ENCODE data around the gene ARL8A. TPM values are rescaled to one million over a fixed set of nuclear protein-coding genes. Genes with fewer than 3 reads are reported as not detected.

Gene ARL8A
- total RNA-seq = 66.8 and 70.7 TPM in 2 replicates
- 37.7 TPM for total RNA-seq (2013)
- polyA plus RNA-seq = 67.6 and 72.6 TPM in 2 replicates
- polyA minus RNA-seq = 49.0 and 58.9 TPM in 2 replicates

DNA sequence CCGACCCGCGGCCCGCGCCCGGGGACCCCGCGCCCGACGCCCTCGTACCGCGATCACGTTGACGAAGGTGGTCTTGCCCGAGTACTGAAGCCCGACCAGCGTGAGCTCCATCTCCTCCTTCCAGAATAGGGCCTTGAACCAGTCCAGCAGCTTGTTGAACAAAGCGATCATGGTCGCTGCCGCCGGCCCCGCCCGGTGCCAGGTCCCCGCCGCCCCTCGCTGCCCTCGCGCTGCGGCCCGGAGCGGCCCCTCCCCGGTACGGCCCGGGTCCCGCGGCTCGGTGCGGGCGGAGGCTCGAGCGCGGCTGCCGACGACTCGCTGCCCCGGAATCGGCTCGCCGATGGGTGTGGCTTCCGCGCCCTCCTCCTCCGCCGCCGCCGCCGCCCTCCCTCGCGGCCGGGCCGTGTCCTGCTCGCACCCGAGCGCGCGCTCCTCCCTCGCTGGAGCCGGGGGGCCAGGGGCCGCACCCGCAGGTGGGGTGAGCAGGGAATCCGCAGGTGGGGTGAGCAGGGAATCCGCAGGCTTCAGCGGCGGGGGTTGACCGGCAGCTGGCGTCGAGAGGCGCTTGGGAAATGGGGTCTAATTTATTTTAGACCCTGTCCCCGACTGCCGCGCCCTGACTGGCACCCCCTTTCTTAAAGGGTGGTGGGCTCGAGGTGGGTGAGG lies at the start of gene ARL8A:
Gene ARL8A, minus strand, starts transcription at position 336 of the 666 bp plus-strand sequence. Its CDS starts 165 bp downstream, at position 171.
- peak within 1 kb of the TSS; percentile 74 to 92 (median 88) for H3K4me3 ChIP-seq (ENCODE audit: control extremely low read depth in 1 of 5, extremely low read depth in 1 of 5, insufficient read depth in 1 of 5, low read depth in 2 of 5, low read length in 4 of 5)
- peak within 1 kb of the TSS; percentile 90 for H3K9ac ChIP-seq (ENCODE audit: low read length)
- Mint-ChIP-seq H3K9me3 (ENCODE audit: insufficient read depth) (no peaks in the 10 kb centered on the region), H3K4me3 (peak within 1 kb of the TSS; percentile 93), H3K27me3 (no peaks in the 10 kb centered on the region), H3K27ac (peak within 1 kb of the TSS; percentile 95), H3K4me1 (peaks cover 47% of the 10 kb centered on the region)
- H3K27ac ChIP-seq (ENCODE audit: low read length in 2 of 2) = peak within 1 kb of the TSS; percentile 65 to 90
- H4K20me1 ChIP-seq (ENCODE audit: control insufficient read depth, insufficient read depth, low read length, poor library complexity, severe bottlenecking) = peaks cover 42% of the 10 kb centered on the region
- ATAC-seq (ENCODE audit: low read depth) (peak; percentile 74), DNase-seq (peak; percentile 78)
- TF ChIP-seq EZH2 (IDR thresholded peaks at IDR 0.05; ENCODE audit: borderline replicate concordance, insufficient read depth, low read depth, low read length, poor library complexity, severe bottlenecking) = no peak
- TF ChIP-seq, protein P1, sequence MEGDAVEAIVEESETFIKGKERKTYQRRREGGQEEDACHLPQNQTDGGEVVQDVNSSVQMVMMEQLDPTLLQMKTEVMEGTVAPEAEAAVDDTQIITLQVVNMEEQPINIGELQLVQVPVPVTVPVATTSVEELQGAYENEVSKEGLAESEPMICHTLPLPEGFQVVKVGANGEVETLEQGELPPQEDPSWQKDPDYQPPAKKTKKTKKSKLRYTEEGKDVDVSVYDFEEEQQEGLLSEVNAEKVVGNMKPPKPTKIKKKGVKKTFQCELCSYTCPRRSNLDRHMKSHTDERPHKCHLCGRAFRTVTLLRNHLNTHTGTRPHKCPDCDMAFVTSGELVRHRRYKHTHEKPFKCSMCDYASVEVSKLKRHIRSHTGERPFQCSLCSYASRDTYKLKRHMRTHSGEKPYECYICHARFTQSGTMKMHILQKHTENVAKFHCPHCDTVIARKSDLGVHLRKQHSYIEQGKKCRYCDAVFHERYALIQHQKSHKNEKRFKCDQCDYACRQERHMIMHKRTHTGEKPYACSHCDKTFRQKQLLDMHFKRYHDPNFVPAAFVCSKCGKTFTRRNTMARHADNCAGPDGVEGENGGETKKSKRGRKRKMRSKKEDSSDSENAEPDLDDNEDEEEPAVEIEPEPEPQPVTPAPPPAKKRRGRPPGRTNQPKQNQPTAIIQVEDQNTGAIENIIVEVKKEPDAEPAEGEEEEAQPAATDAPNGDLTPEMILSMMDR (IDR thresholded peaks at IDR 0.05) = no peak
- intact Hi-C loops (cut with micrococcal nuclease) = loop anchor here (1.0 to 10.0 kb wide), 3 partner anchors 11 to 990 kb away; partner anchors contain the start of genes PTPN7 and TMEM9
- CTCF ChIA-PET = interaction anchor here (2.0 to 3.1 kb wide), 3 partner anchors 10 to 18 kb away, joined by 10 to 23 read pairs (median 16); no protein-coding TSS in a partner anchor
- H3K79me2 ChIP-seq (ENCODE audit: control insufficient read depth, insufficient read depth, low read length) = peaks cover 55% of the 10 kb centered on the region
- under 1% methylated on average over 81 of the region's 82 CpGs for WGBS (ENCODE audit: insufficient coverage)
- H2AFZ ChIP-seq (ENCODE audit: insufficient read depth, low read depth, low read length, poor library complexity, severe bottlenecking) = peak within 1 kb of the TSS; percentile 94
- H3K9me3 ChIP-seq (ENCODE audit: control extremely low read depth in 1 of 3, control insufficient read depth in 2 of 3, insufficient read depth in 1 of 3, low read length in 2 of 3) = no peaks in the 10 kb centered on the region
- H3K4me1 ChIP-seq (ENCODE audit: control insufficient read depth in 2 of 2, insufficient read depth in 2 of 2, low read length in 2 of 2) = peaks cover 30 to 43% of the 10 kb centered on the region in 2 donors
- peak within 1 kb of the TSS; percentile 96 for H3K4me2 ChIP-seq (replicated peaks; ENCODE audit: low read depth, low read length, poor library complexity, severe bottlenecking)
- POLR2A ChIA-PET = interaction anchor here (0.6 to 1.4 kb wide), 3 partner anchors 10 to 144 kb away, joined by 3 to 4 read pairs (median 4); partner anchors contain the start of gene PTPN7
- H3K36me3 ChIP-seq (replicated peaks in 1 of 2; ENCODE audit: control extremely low read depth in 1 of 2, control insufficient read depth in 1 of 2, extremely low read depth in 1 of 2, insufficient read depth in 2 of 2, low read length in 1 of 2) = peaks cover 0 to 19% of the 10 kb centered on the region in 2 experiments
- H3K27me3 ChIP-seq (replicated peaks in 1 of 4; ENCODE audit: control extremely low read depth in 1 of 4, control insufficient read depth in 3 of 4, insufficient read depth in 4 of 4, low read length in 3 of 4) = no peaks in the 10 kb centered on the region

DNA sequence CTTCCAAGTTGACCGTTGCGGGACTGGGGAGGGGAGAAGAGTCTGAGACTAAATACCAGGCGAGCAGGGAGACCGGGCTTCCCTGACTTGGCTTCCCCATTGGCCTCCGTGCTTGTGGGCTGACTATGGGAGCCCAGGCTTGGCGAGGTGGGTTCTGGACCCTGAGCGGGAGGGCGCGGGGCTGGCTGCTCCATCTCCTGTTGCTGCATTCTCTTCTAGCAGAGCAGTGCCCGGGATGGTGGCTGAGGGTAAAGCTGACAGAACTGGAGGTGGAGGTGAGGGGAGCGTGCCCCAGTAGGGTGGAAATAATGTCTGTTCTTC lies 49.8 kb upstream of the ARL8A start:
- Histone ChIP-seq H3K4me3 (ENCODE audit: control extremely low read depth in 1 of 5, extremely low read depth in 1 of 5, insufficient read depth in 1 of 5, low read depth in 2 of 5, low read length in 4 of 5) (no peak overlapping the region), H3K9ac (ENCODE audit: low read length) (no peak overlapping the region), H2AFZ (ENCODE audit: insufficient read depth, low read depth, low read length, poor library complexity, severe bottlenecking) (no peak overlapping the region), H3K79me2 (ENCODE audit: control insufficient read depth, insufficient read depth, low read length) (no peaks in the 10 kb centered on the region), H3K27ac (ENCODE audit: low read length in 2 of 2) (no peak overlapping the region), H4K20me1 (ENCODE audit: control insufficient read depth, insufficient read depth, low read length, poor library complexity, severe bottlenecking) (no peaks in the 10 kb centered on the region), H3K4me2 (replicated peaks; ENCODE audit: low read depth, low read length, poor library complexity, severe bottlenecking) (peak overlapping the region; percentile 63), H3K9me3 (ENCODE audit: control extremely low read depth in 1 of 3, control insufficient read depth in 2 of 3, insufficient read depth in 1 of 3, low read length in 2 of 3) (no peaks in the 10 kb centered on the region), H3K4me1 (ENCODE audit: control insufficient read depth in 2 of 2, insufficient read depth in 2 of 2, low read length in 2 of 2) (peaks cover 14 to 19% of the 10 kb centered on the region in 2 donors), H3K36me3 (replicated peaks in 1 of 2; ENCODE audit: control extremely low read depth in 1 of 2, control insufficient read depth in 1 of 2, extremely low read depth in 1 of 2, insufficient read depth in 2 of 2, low read length in 1 of 2) (no peaks in the 10 kb centered on the region), H3K27me3 (replicated peaks in 1 of 4; ENCODE audit: control extremely low read depth in 1 of 4, control insufficient read depth in 3 of 4, insufficient read depth in 4 of 4, low read length in 3 of 4) (peaks cover 0 to 36% (median 10%) of the 10 kb centered on the region in 4 experiments)
- peaks cover 58% of the 10 kb centered on the region for H3K27me3 Mint-ChIP-seq
- no peaks in the 10 kb centered on the region for H3K9me3 Mint-ChIP-seq (ENCODE audit: insufficient read depth)
- DNase-seq (no peak), ATAC-seq (ENCODE audit: low read depth) (no peak)
- H3K4me1 Mint-ChIP-seq = peaks cover 20% of the 10 kb centered on the region
- TF ChIP-seq EZH2 (IDR thresholded peaks at IDR 0.05; ENCODE audit: borderline replicate concordance, insufficient read depth, low read depth, low read length, poor library complexity, severe bottlenecking) = no peak
- TF ChIP-seq, protein P1 (IDR thresholded peaks at IDR 0.05) = no peak
- CTCF ChIA-PET = interaction anchor here (1.5 to 2.7 kb wide), 4 partner anchors 11 to 524 kb away, joined by 5 to 71 read pairs (median 11); no protein-coding TSS in a partner anchor
- H3K27ac Mint-ChIP-seq = no peak overlapping the region
- H3K4me3 Mint-ChIP-seq = peak overlapping the region; percentile 55
- POLR2A ChIA-PET = no interaction called here
- WGBS (ENCODE audit: insufficient coverage) = 65% methylated on average over 10 of the region's 11 CpGs
- intact Hi-C loops (cut with micrococcal nuclease) = no loop called here

All from B cell (primary cell).